Measurements from ENCODE around the gene IPPK.

IPPK gene

GRCh38 chr9:92669890-92670708 is at the start of gene IPPK:
IPPK (minus strand) TSS chr9:92670131; CDS start chr9:92669988, 143 bp downstream.
- peak; percentile 87 to 97 for DNase-seq

- DNase-seq, result no peak
These were observed 49.2 kb upstream of the IPPK start for GRCh38 chr9:92719028-92719647.

- no peak for DNase-seq
These were observed 48.4 kb upstream of the IPPK start for GRCh38 chr9:92718086-92719001.

GRCh38 chr9:92717201-92718085 is 47.5 kb upstream of the IPPK start:
- no peak for DNase-seq

GRCh38 chr9:92716557-92716956 is 46.6 kb upstream of the IPPK start:
- peak; percentile 15 to 32 for DNase-seq

- no peak for DNase-seq
These were observed 45.7 kb upstream of the IPPK start for GRCh38 chr9:92715488-92716231.

GRCh38 chr9:92714787-92715487 is 45.0 kb upstream of the IPPK start:
- DNase-seq, result no peak

- no peak for DNase-seq
These were observed 44.1 kb upstream of the IPPK start for GRCh38 chr9:92714016-92714415.

- DNase-seq, result no peak
These were observed 43.6 kb upstream of the IPPK start for GRCh38 chr9:92713528-92713927.

- DNase-seq, result no peak
These were observed 42.8 kb upstream of the IPPK start for GRCh38 chr9:92712767-92713166.

- DNase-seq, result peak in 1 of 2 donors; percentile 40
These were observed 41.9 kb upstream of the IPPK start for GRCh38 chr9:92711844-92712243.

GRCh38 chr9:92711146-92711545 is 41.2 kb upstream of the IPPK start:
- DNase-seq, result no peak

GRCh38 chr9:92710368-92710767 is 40.4 kb upstream of the IPPK start:
- DNase-seq, result no peak

GRCh38 chr9:92709954-92710353 is 40.0 kb upstream of the IPPK start:
- no peak for DNase-seq

- DNase-seq, result no peak
These were observed 39.3 kb upstream of the IPPK start for GRCh38 chr9:92709240-92709639.

GRCh38 chr9:92707530-92707929 is 37.6 kb upstream of the IPPK start:
- no peak for DNase-seq

- peak in 1 of 2 donors; percentile 7 for DNase-seq
These were observed 36.4 kb upstream of the IPPK start for GRCh38 chr9:92706218-92706940.

- DNase-seq, result no peak
These were observed 34.6 kb upstream of the IPPK start for GRCh38 chr9:92704528-92704927.

GRCh38 chr9:92696619-92697018 is 26.7 kb upstream of the IPPK start:
- DNase-seq, result no peak

GRCh38 chr9:92686954-92687353 is 17.0 kb upstream of the IPPK start:
- no peak for DNase-seq
